ENCODE results near the gene BOLA1. TPM values are rescaled to one million over a fixed set of nuclear protein-coding genes. Genes with fewer than 3 reads are reported as not detected.
"Not testable (repeated sequence)": the region's sequence is repeated elsewhere in the genome, so short reads cannot be mapped to it uniquely, and the experiment has no call there.

Gene BOLA1, protein sequence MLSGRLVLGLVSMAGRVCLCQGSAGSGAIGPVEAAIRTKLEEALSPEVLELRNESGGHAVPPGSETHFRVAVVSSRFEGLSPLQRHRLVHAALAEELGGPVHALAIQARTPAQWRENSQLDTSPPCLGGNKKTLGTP
- 10.1 and 12.8 TPM in 2 replicates for total RNA-seq

DNA sequence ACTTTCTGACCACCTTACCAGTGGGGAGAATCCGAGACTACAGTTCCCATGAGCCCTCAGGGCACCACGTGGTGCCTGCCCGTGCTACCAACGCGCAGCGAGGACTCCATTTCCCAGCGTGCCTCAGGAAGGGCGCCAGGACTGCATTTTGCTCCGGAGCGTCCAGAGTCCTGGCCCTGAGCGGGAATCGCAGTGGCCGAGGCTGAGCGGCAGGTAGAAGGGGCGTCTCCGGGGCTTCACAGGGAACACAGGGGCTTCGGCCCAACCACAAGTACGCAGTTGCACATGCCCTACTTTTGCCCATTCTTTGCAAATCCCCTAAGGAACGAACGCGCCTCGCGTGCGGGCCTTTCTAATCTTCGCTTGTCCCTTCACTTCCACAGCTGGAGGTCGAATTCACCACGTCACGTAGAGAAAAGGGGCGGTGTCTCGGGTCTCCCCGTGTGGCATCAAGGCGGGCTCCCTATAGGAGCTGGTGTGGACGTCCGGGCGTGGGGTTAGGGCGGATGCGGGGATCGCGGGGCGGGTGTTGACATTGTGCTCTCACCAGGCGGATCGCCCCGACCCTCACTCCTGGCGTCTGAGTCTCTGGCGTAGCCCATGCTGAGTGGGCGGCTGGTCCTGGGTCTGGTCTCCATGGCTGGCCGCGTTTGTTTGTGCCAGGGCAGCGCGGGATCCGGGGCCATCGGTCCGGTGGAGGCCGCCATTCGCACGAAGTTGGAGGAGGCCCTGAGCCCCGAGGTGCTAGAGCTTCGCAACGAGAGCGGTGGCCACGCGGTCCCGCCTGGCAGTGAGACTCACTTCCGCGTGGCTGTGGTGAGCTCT, at the start of gene BOLA1:
TSS of gene BOLA1 (plus strand) at position 109 of the 825 bp plus-strand sequence. CDS start at position 601, 492 bp downstream.
- DNase-seq: peak; percentile 95

DNA sequence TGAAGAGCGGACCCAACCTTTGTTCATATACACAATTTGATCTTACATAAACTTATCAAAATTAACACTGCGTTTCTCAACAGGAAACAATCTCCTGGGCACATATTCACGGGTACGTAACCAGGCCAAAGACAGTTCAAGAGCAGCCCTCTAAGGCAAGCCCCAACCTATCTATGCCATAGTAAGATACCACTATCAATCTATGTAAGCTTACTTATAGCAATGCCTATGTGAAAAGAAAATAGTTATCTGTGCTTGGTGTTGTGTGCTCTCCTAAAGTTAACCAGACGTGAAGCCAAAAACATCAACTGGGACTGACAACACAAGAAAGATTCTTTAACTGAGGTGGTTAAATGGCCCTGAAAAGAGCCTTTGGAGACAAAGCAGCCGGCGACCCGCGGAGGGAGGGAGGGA, 49.4 kb upstream of the BOLA1 start:
- DNase-seq: peak; percentile 29

DNA sequence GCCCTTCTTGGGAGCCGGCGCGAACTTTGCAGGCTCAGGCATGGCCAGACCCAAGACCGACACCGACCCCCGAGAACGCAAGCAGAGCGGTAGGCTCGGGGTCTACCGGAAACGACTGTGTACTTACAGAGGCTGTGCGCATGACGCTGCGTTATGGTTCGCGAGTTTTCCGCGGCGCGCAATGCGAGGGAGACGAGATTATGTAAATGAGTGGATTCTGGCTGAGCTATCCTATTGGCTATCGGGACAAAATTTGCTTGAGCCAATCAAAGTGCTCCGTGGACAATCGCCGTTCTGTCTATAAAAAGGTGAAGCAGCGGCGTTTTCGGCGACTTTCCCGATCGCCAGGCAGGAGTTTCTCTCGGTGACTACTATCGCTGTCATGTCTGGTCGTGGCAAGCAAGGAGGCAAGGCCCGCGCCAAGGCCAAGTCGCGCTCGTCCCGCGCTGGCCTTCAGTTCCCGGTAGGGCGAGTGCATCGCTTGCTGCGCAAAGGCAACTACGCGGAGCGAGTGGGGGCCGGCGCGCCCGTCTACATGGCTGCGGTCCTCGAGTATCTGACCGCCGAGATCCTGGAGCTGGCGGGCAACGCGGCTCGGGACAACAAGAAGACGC, 48.5 kb upstream of the BOLA1 start:
- not testable (repeated sequence) for DNase-seq

DNA sequence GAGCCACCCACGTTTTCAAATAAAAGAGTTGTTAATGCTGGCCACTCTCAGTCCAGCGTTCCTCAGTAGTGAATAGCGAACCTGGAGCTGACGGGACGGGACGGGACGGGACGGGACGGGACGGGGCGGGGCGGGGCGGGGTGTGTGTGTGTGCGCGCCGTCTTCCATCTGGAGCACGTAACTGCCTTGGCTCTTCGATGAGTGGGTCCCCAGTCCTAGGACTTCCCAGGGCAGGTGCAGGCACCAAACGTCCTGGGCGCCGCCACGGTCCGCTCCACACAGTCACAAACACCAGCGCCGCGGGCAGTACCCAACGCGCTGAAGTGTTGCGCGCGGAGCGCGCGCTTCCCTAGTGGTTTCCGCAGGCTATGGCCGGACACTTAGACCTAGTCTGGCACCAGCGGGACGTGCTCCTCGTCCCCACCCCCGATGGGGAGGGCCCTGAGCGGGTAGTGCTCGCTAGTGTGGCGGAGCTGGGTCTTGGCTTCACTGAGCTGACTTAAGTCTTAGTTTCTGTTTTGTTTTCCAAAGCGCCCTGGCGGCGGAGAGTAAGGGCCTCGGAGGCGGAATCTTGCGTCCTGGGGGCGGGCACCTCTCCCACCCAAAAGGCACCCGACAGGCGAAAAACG, 47.7 kb upstream of the BOLA1 start:
- DNase-seq: not testable (repeated sequence)

DNA sequence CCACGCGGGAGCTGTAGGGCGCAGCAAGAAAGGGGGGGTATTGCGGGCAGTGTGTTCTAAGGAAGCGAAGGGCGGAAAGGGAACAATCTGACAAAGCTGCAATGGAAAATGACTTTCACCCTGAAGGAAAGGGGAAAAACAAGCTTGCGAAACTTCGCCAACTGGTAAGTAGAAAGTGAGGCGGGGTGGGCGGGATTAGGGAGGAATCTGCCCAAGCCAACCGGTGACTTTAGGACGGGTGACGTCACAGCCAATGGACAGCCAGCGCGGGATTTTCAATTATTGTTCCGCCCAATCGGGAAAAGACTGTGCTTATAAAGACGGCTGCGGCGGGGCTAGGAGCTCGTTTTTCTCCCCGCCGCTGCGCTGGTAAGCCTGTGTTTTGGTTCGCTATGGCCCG, 47.1 kb upstream of the BOLA1 start:
- DNase-seq: not testable (repeated sequence)

DNA sequence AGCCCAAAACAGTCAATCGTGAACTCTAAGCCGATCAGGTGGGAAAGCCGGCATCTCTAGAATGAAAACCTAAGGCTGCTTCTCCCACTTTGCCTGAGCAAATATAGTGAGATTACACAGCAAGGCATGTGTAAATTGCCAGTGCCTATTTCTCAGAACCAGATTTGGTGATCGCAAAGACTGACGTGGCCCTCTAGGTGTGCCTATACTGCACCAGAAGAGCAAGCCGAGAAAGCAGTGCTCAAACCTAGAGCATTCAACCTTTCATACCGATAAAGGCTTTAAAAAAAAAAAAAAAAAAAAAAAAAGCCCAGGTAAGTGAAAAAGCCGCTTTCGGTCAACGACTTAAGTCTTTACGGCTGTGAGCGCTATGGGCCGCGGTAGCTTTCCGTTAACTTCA, 39.1 kb upstream of the BOLA1 start:
- DNase-seq: not testable (repeated sequence)

DNA sequence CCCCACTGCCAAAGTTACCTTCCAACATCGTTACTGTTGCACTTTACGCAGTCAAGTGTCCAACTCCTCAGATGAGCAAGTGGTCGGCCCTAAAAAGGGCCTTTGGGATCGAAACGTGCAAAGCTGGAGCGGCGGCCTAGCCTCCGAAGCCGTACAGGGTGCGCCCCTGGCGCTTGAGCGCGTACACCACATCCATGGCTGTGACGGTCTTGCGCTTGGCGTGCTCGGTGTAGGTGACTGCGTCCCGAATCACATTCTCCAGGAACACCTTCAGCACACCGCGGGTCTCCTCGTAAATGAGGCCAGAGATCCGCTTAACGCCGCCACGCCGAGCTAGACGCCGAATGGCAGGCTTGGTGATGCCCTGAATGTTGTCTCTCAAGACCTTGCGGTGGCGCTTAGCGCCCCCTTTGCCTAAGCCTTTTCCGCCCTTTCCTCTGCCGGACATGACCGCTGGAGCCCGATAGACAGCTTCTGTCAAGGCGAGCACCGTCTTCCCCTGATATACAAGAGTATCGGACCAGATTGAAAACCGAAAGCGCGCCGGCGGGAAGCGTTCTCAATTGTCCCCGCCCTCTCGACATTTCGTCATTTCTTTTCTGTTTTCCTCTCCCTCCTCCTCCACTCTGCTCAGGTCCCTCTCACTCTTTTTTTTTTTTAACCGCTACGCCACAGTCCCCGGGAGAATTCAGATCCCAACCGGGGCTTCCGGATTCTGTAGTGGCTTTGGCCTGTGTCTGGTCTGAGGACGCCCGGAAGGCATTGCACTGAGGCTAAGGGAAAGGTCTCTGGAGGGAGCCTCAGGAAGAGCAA, 38.5 kb upstream of the BOLA1 start:
- not testable (repeated sequence) for DNase-seq

DNA sequence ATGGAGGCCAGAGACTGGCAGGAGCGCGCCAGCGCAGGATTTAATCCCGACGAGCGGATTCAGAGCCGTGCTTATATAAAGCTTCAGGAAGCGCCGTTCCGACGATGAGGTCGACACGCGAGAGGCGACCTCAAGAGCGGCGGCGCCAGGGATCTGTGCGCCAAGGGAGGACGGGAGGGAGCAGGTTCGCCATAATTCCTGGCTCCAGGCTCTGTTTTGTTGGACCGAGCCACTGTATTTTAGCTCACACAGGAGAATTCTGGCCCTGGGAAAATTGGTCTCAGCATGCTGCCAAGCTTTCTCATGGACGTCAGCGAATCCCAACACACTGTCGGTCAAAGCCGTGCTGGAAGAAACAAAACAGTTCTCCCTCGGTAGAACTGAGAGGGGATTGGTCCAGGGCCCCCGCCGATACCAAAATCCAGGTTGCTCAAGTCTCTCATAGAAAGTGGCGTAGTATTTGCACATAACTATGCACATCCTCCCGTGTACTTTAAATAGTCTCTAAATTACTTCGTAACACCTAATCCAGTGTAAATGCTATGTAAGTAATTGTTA, 37.8 kb upstream of the BOLA1 start:
- not testable (repeated sequence) for DNase-seq

DNA sequence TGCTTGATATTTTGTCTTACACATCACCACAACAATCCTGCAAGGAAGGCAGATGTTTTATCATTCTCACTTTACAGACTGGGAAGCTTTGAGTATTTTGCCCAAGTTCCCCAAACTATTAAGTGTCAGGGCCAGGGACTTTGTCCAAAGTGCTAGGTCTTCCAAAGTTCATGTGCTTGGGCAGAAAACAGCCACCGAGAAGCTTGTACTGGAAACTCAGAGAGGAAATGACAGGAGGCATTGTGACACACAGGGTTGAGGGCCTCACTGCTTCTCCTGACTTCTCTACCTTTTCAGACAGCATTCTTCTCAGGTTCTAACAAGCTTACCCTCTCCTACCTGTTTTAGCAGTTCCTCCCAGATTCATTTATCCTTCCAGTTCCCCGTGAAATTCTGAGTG, 32.5 kb upstream of the BOLA1 start:
- not testable (repeated sequence) for DNase-seq

DNA sequence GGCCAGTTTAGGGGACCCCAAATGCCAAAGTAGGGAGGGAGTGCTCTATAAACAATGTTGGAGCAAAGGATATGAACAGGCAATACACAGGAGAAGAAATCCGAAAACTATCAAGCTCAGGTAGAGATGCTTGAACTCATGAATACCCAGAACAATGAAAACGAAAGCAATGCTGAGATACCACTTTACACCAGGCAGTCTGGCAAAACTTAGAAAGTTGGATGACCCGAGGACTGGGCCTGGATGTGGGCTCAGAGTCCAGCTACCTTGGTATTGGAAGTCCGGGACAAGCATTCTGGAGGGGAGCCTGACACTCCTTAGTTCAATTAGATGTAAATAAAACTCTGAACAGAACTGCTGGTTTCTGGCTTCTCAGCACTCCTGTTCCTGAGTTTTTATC, 26.3 kb upstream of the BOLA1 start:
- not testable (repeated sequence) for DNase-seq

DNA sequence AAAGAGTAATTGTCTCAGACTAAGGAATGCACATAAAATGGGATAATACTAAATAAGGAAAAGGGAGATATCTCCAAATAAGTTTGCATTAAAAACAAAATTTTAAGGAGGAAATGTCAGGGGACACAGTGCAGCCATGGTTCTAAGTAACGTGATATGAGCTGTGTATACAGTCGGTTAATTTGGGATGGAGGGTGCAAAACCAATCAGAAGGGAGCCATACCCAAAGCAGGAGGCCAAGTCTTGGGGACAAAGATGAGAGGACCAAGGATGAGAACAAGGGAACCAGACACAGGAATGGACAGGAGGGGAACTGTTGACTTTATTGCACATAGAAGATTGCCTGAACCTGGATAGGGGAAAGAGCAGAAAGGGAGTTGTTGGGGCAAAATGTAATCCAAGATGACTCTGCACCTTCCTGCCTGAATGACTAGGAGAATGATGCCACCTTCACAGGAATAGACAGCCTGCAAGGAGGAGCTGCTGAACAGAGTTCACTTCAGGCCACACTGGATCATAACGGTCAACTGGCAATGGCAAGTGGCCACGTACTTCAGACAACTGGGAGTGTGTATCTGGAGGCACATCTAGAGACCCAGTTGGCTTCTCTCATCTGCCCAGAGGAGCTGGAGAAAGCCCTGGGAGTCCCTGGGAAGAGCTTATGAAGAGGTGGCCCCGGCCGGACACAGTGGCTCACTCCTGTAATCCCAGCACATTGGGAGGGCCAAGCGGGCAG, 22.0 kb upstream of the BOLA1 start:
- no peak for DNase-seq

DNA sequence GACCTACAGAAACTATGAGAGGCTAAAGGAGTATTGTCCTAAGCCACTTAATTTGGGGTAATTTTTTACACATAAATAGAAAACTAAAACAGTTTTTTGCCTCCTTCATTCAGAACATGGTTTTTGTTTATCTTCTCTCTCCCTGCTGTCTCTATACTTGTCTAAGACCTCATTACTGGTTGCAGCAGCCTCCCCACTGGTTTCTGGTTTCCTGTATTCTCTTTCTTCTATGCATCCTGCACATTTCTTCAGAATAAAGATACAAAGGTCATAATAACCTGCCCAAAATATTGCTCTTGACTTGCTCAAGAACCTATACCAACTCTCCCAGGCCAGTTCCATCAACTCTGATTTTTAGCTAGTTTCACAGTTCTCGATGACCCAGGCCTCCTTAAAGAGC, 19.8 kb upstream of the BOLA1 start:
- DNase-seq: no peak

DNA sequence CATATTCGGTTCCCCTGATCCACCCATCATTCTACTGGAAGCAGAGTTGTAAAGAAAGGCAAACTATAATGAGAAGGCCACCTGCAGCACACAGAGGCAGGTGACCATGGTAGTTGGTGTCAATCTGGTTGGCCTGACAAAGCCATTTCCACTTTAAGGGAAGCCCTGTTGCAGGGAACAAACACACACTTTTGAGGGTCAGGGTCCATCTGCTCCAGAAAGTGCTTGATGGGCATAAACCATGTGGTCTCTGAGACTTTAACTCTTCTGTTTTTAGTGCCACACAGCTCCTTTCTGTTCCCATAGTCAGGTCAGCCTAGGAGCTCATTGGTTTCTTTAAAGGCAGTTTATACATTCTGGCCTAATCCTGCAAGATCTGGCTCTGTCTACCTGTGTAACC, 17.5 kb upstream of the BOLA1 start:
- no peak for DNase-seq

DNA sequence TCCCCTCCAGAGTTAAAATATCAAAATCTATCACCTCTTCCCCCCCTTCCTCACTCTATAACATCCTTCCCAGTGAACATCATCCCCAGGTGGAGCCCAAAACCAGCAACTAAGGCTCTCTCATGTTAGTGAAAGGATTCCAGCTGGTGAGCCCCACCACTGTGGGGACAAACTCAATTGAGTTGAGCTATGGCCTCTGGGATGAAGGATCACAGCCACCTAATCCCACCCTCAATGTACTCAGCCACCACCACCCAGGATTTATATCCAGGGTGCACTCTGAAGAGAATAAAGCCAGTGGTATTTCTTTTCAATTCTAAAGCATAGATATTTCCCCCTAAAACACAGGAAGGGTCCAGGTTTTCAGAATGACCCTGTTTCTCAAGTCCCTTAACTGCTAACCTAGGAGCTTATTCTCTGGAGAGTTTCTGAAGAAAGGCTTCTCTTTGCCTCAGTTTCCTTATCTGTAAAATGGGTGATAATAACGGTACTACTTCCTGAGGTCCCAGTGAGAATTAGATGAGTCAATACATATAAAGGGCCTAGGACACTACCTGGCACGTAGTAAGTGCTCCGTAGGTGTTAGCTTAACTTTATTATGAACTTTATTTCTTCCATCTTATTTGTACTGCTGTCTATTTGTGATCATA, 15.6 kb upstream of the BOLA1 start:
- no peak for DNase-seq

DNA sequence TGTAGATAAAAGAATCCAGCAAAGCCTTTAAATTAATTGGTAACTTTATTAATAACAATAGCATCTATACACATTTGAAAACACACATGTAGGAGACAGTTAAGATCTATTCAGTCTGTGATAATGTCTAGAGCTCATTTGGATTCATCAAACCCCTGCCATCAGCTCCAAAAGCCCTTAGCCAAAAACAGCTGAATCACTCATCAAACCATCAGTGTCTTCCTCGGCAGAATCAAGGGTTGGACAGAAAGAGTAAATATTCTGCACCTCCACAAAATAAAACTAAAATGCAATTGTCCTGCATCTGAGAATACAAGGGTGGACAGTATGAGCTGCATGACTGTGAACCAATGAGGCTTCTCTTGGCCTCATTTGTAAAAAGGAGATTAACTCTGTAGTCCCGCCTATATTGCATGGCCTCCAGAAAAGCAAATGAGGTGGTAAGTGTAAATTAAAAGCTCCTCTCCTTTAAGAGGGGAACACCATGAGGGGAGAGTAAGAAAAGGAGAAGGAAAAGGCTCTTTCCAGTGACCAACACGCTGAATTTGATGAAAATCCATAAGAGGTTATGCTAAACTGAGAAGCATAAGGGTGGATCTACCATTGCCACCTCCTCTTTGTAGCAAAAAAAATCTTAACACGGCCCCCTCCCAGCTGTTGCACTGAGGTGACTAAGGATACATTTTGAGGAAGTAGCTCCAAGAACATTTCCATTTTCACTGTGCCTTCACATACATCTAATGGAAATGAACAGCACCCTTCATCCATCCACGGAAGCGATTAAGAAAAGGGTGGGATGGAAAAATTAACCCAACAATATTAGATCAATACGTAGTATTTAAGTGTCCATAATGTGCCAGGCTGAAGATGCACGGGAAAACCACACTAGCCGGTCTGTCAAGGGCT, 14.7 kb upstream of the BOLA1 start:
- peak; percentile 27 for DNase-seq

DNA sequence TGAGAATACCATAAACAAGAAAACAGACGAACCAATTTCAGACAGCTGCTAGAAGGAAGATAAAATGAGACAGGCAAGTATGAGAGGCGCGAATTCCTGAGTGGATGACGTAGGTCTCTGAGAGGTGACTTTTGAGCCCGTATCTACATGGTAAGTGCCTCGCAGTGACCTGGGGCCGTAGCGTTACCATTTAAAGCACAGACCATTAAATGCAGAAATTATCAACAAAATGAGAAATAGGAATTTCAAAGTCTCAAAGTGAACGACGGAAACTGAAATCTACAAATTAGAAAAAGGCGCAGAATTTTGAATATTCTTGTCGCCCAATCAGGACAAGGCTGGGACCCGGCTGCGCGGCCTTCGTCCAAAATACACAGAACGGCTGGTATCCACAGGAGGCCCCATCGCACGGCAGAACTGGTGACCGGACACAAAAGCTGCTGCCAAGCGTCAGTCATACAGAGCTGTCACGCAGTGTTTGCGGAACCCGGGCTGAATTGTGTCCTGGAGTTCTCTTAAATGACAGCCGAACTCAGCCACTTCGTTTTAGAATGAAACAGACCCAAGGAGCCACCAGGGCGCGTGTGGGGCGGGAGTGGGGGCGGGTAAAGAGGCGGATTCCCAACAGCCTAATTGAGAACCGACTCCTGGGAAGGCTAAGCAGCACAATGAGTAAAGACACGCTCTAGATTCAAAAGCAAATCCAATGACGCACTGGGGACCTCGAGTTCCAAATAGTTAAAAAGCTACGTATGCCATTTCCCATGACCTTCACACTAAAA, 13.8 kb upstream of the BOLA1 start:
- peak; percentile 83 for DNase-seq

DNA sequence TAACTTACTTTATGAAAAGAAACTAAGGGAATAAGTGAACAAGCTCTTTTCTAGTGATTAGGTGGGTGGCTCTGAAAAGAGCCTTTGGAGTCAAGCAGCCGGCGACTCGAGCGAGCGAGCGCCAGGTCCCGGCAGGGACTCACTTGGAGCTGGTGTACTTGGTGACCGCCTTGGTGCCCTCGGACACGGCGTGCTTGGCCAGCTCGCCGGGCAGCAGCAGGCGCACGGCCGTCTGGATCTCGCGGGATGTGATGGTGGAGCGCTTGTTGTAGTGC, 13.3 kb upstream of the BOLA1 start:
- not testable (repeated sequence) for DNase-seq

DNA sequence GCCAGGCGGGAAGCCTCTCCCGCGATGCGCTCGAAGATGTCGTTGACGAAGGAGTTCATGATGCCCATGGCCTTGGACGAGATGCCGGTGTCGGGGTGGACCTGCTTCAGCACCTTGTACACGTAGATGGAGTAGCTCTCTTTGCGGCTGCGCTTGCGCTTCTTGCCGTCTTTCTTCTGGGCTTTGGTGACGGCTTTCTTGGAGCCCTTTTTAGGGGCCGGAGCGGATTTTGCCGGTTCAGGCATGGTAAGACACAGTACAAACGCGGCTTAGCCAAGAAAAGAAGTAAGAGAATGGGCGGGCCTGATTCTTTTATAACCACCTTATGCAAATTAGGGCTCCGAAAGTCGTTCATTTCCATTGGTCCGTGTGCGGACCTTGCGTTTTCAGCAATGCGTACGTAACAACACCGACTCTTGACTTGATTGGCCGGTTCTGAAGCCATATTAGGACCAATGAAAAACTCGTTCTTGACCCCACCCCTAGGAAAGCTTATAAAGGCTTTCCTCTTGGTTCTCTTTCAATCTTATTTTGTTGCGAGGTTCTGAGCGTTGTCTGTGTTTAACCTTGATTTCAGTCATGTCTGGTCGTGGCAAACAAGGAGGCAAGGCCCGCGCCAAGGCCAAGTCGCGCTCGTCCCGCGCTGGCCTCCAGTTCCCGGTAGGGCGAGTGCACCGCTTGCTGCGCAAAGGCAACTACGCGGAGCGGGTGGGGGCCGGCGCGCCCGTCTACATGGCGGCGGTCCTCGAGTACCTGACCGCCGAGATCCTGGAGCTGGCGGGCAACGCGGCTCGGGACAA, 12.8 kb upstream of the BOLA1 start:
- peak; percentile 99 for DNase-seq

DNA sequence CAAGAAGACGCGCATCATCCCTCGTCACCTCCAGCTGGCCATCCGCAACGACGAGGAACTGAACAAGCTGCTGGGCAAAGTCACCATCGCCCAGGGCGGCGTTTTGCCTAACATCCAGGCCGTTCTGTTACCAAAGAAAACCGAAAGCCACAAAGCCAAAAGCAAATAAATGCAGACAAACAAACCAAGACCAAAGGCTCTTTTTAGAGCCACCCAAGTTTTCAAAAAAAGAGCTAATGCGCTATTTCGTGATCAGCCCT, 12.2 kb upstream of the BOLA1 start:
- not testable (repeated sequence) for DNase-seq

Measured in dermis blood vessel endothelial cell (primary cell).